Stimulated activated CD4-positive, alpha-beta T cell treated with anti-CD3 and anti-CD28 coated beads, TNF-alpha, amount 100 ng/mL, for 24 hours (primary cell): Measurements from ENCODE around the gene CUL5.
"Not testable (repeated sequence)": the region's sequence is repeated elsewhere in the genome, so short reads cannot be mapped to it uniquely, and the experiment has no call there.

Experiments
- DNase-seq, 3 experiments: peaks; one replicate each; pipeline ENCODE4 v3.0.0-alpha.2; 2020; ENCODE audit warnings: low read depth in 3 of 3

CUL5 gene

DNA sequence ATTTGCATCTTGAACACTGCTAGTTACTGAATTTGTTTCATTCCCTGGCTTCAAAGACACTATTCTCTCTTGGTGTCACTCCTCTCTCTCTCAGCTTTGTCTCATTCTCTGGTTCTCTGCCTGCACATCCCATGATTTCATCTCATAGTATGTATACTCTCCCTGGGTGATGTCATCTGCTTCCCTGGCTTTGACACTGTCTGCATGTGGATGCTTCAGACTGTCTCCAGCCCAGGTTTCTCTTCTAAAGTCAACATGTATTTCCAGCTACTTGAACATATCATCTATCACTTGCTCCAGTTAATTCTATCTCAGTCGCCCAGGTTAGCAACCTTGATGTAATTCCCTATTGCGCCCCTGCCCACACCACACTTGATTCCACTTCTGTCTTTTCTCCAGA, 103.4 kb downstream of the CUL5 start:
- DNase-seq = no peak

DNA sequence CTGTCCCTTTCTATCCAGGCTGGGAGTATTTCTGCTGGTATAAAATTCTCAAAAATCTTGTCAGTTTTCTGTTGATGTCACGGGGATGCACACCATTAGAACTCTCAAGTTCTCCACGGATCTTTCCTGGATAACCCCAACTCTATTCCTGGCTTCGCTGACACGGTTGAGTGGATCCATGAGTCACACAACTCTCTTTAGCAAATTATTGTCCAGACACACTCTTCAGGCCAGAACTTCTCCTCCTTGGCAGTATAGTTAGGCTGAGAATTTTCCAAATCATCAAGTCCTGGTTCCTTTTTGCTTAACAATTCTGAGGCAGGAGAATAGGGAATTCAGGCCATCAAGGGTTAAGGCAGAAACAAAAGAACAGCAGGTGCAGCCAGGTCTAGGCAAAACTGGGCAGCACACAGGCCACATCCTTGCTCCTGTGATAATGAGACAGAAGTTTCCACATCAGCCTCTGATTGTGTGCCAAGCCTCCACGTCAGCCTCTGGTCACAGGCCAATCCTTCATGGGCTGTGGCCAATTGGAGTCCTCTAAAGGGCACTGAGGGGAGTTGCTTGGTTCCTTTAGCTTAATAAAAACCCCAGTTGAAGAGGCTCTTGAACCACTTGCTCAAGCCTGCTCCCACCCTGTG, 106.9 kb downstream of the CUL5 start:
- no peak for DNase-seq

DNA sequence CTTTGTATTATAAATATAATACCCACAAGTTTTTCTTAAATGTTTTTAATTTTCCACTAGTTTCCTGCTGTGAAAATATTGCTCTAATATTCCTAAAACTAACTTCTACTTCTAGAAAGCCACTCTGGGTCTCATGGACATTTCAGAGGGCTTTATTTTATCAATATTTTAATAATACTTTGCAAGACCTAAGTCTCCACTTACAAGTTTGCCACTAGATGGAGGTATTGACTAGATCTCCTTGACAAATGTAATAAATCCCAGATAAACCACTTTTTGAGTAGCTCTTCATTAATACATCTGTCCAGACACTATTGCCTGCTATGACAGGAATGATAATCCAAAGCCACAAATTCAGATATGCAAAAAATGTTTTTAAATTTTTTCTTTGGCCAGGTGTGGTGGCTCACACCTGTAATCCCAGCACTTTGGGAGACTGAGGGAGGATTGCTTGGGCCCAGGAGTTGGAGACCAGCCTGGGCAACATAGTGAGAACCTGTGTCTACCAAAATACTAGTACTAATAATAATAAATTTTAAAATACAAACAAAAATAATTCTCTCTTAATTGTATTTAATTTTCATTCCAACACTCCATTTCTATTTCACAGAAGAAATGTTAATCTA, 109.2 kb downstream of the CUL5 start:
- DNase-seq = no peak

DNA sequence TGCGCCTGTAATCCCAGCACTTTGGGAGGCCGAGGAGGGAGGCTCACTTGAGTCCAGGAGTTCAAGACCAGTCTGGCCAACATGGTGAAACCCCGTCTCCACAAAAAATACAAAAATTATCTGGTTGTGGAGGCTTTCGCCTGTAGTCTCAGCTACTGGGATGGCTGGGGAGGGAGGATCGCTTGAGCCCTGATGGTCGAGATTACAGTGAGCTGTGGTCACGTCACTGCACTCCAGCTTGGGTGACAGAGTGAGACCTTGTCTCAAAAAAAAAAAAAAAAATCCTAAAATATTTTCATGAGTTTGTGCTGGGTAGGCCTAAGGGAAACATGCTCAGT, 112.2 kb downstream of the CUL5 start:
- not testable (repeated sequence) for DNase-seq

DNA sequence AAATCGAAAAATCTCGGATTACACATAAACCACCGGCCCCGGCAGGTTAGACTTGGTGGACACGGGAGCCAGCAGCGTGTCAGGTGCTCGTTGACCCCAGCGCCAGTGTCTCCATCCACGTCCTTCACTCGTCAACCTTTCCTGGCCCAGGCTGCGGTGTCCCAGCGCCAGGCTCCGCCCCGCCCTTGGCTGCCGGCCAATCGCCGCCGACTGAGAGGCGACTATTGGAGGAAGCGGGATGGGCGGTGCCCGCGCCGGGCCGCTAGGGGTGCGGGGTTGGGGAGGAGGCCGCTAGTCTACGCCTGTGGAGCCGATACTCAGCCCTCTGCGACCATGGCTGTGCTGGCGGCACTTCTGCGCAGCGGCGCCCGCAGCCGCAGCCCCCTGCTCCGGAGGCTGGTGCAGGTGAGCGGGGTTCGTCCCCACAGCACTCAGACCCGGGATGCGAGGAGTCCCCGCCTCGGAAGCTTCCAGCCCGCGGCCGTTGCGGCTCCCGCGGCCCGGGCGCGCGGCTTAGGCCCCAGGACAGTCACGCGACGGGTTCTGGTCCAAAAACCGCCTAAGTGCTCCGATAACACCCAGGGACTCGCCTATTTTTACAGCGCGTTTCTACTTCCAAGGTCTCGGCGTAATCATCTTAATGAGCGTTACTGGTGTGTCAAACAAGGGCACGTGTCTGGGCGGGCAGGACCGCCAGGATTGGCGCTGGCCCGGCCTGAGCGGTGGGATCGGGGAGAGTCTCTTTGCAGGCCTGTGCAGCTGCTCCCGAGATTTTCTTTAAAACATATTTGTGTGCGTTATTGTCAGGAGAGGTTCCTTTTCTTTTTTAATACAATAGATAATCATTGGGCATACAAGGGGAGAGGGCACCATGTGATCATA, 112.8 kb downstream of the CUL5 start, which contains the start of gene ACAT1:
Gene ACAT1 (plus strand): TSS at position 294 of the 882 bp plus-strand sequence. CDS start 40 bp downstream, at position 334.
- DNase-seq = peak; percentile 91 to 98 (median 95)

DNA sequence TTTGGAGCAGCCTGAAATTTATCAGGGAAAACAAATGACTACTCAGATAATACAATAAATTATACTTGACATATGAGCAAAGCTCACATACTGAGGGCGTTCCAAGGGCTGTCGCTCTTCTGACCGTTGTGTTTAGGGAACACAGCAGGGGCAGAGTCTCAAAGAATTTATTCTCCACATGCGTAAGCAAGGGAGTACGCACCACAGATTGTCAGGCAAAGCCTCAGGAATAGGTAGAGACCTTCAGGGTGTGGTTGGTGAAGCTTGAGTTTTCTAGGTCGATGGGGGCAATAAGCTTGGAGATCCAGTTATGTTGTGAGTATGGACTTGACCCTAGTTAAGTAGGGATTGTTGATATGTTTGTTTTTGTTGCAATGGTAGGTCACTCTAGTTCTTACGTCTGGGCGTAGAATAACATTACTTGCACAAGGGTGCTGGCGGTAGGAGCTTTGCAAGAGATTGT, 113.5 kb downstream of the CUL5 start:
- no peak for DNase-seq

DNA sequence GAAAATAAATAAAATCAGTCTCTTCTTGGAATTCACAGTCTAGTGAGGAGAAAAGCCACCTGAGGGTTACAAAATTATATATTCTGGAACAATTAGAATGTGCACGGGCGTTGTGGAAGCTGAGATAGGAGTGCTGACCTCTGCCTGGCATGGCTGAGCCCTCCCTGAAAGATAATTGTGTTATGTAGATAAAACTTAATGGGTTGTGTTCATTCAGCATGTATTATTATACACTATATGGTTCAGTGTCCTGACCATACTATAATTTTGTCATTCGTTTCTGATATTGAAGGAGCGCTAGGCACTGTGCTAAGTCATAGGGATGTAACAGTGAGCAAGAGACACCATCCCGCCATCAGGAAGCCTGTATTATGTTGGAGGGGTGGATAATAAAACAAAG, 116.4 kb downstream of the CUL5 start:
- DNase-seq = no peak

DNA sequence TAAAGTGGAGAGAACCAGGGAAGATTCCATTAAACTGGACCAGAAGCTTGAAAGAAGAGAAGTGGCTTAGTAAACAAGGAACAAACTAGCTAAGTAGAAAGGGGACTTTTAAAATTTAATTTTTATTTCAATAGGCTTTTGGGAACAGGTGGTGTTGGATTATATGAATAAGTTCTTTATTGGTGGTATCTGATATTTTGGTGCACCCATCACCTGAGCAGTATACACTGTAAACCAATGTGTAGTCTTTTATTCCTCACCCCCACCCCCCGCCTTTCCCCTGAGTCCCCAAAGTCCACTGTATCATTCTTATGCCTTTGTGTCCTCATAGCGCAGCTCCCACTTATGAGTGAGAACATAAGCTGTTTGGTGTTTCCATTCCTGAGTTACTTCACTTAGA, 120.1 kb downstream of the CUL5 start:
- no peak for DNase-seq

DNA sequence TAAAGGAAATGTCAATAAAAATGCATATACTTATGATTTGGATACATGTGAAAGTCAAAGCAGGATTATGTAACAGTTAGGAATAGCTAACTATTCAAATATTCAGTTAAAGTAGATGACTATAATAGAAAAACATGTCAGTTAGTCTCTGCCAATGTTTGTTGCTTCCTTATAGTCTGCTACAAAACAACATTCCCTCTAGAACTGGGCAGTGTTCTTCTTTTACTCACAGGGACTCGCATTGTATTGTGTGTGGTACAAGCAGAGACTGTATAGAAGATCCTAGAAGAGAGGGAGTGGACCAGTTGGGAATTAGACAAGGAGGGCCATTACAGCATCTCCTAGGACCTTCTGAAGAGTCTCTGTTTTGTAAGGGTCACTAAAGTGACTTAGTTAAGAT, 123.3 kb downstream of the CUL5 start:
- DNase-seq = no peak

DNA sequence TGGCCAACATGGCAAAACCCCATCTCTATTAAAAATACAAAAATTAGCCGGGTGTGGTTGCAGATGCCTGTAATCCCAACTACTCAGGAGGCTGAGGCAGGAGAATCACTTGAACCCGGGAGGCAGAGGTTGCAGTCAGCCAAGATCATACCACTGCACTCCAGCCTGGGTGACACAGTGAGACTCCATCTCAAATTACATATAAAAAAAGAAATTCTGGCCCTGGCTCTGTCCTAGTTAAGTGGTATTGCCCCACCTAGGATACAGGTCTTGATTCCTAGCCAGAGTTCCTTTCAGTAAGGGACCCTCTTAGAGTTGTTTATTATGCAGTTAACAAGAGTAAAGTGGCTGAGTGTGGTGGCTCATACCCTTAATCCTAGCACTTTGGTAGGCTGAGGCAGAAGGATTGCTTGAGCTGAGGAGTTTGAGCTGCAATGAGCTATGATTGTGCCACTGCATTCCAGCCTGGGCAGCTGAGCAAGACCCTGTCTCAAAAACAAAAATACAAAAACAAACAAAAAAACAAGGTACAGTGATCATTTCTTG, 124.4 kb downstream of the CUL5 start:
- not testable (repeated sequence) for DNase-seq

DNA sequence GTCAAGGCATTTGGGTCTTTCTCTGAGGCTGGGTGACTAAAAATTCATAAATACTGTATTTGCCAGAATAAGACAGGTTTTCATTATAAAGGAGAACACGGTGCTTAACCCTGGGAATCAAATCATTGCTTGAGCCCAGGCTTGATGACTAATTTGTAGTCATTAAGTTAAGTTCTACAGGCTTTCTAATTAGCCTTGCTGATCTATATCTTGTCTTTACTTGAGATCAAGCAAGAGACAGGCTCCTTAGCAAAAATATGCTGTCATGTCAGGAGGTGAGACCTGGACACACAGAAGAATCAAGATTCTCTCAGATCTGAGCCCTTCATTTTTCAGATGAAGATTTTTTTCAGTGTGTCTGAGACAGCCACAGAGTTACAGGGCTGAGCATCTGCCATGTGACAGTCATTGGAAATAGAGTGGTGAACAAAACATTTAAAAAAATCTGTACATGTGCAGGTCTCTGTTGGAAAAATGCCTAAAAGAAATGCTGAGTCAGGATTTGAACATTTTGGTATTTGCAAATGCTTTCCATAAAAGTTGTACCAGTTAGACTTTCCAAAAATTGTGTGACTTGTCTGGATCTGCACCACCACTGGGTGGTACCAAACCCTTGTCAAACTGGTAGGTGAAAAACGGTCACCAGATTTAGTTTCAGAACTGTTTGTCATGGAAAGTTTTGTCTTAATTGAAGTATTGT, 127.3 kb downstream of the CUL5 start:
- no peak for DNase-seq

DNA sequence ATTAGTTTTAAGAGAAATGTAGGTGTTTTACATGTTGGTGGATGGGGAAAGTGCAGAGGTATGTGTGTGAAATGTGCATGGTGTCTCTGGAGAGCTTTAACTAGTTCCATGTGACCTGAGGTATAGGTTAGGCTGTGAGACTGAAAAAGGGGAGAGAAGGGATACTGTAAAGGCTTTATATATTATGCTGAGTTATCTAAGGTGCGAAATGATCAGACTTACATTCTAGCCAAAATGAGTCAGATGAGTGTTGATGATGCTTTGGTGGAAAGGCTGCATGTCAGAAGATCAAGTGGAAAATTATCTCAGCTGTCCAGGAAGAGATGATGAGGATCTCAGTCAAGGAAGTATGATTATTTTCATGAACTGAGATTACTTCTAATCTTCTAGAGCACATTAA, 128.5 kb downstream of the CUL5 start:
- no peak for DNase-seq

DNA sequence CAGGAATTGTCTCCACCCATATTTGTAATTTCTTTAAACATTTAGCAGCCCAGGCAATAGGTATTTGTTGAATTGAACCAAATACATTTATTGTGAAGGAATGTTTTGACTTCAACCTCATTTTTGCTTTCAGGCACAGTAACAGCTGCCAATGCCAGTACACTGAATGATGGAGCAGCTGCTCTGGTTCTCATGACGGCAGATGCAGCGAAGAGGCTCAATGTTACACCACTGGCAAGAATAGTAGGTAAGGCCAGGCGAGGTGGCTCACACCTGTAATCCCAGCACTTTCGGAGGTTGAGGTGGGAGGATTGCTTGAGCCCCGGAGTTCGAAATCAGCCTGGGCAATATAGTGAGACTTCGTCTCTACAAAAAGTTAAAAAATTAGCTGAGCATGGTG, 133.6 kb downstream of the CUL5 start:
- no peak for DNase-seq

DNA sequence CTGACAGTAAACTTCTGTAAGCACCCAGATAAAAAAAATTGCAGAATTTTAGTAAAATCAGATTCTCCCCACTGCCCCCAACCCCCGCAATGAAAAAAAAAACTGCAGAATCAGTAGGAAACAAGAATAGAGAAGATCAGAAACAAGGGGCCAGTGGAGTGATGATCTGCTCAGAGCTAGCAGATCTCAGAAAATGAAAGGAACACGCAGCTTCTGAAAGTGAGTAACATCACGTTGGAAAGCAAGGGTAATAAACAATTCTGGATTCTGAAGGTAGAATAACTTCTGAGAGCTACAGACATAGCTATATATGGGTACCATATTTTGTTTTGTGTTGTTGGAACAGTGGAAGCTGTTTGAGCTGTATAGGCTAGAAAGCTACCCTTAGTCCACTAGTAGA, 135.9 kb downstream of the CUL5 start:
- no peak for DNase-seq

DNA sequence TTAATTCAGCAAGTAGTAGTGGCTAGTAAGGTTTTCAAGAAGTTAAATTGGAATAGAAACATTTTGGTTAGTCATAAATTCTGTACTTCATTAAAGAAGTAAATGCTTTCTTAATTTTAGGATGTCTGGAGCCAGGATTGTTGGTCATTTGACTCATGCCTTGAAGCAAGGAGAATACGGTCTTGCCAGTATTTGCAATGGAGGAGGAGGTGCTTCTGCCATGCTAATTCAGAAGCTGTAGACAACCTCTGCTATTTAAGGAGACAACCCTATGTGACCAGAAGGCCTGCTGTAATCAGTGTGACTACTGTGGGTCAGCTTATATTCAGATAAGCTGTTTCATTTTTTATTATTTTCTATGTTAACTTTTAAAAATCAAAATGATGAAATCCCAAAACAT, 138.5 kb downstream of the CUL5 start:
- no peak for DNase-seq

DNA sequence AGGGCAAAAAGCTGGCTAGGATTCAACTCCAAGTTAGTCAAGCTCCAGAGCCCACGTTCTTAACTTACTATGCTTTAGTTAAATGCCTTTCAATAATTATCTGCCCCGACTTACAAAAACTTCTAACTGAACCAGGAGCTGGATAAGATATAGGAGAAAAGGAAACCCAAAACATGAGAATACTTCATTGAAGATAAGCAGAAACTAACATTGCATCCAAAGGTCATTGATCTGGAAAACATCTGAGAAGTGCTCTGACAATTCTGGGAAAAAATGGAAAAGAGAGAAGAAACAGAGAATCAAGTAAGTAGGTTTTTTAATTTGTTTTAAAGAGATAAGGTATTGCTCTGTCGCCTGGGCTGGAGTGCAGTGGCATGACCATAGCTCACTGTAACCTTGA, 139.9 kb downstream of the CUL5 start:
- no peak for DNase-seq

DNA sequence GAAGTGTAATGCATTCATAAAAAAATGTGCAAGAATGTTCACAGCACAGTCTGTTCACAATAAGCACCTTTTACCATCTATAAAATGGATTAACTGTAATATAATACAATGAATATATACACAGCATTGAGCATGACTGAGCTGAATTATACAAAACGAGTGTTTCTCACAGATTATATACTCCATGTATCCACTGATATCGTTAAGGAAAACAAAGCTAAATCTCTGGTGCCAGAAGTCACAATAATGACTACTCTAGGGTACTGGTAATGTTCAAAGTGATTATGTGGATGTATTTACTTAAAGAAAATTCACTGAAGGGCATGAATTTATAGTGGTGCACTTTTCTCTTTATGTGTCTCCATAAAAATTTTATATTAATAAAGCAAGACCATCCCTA, 145.9 kb downstream of the CUL5 start:
- DNase-seq = no peak
